ENCODE measurements around the gene TMPO.

The TMPO gene

GRCh38 chr12:98515287-98516110 lies at the start of gene TMPO:
Gene TMPO (plus strand): TSS chr12:98515590. CDS start chr12:98515868, 278 bp downstream.
- DNase-seq (ENCODE audit: low read depth) = peak; percentile 93
- peak within 1 kb of the TSS; percentile 75 for H3K4me3 ChIP-seq (ENCODE audit: low read depth, low read length)
- no peak for TF ChIP-seq CTCF (conservative IDR thresholded peaks at IDR 0.05; ENCODE audit: low read depth, low read length)

- DNase-seq (ENCODE audit: low read depth) = peak; percentile 29
- TF ChIP-seq CTCF (conservative IDR thresholded peaks at IDR 0.05; ENCODE audit: low read depth, low read length) = no peak
- H3K4me3 ChIP-seq (ENCODE audit: low read depth, low read length) = no peak overlapping the region
Observed at GRCh38 chr12:98465950-98466602, 49.3 kb upstream of the TMPO start.

- no peak for TF ChIP-seq CTCF (conservative IDR thresholded peaks at IDR 0.05; ENCODE audit: low read depth, low read length)
- H3K4me3 ChIP-seq (ENCODE audit: low read depth, low read length) = no peak overlapping the region
- no peak for DNase-seq (ENCODE audit: low read depth)
Observed at GRCh38 chr12:98466640-98467400, 48.6 kb upstream of the TMPO start.

- TF ChIP-seq CTCF (conservative IDR thresholded peaks at IDR 0.05; ENCODE audit: low read depth, low read length) = no peak
- DNase-seq (ENCODE audit: low read depth) = no peak
Observed at GRCh38 chr12:98469109-98469508, 46.3 kb upstream of the TMPO start.

GRCh38 chr12:98470469-98471082 lies 44.8 kb upstream of the TMPO start:
- TF ChIP-seq CTCF (conservative IDR thresholded peaks at IDR 0.05; ENCODE audit: low read depth, low read length) = no peak
- no peak for DNase-seq (ENCODE audit: low read depth)

More at GRCh38 chr12:98469109-98469508, 46.3 kb upstream of the TMPO start:
- H3K4me3 ChIP-seq (ENCODE audit: low read depth, low read length) = no peak overlapping the region

GRCh38 chr12:98471085-98471484 lies 44.3 kb upstream of the TMPO start:
- no peak for TF ChIP-seq CTCF (conservative IDR thresholded peaks at IDR 0.05; ENCODE audit: low read depth, low read length)
- no peak overlapping the region for H3K4me3 ChIP-seq (ENCODE audit: low read depth, low read length)
- no peak for DNase-seq (ENCODE audit: low read depth)

More at GRCh38 chr12:98470469-98471082, 44.8 kb upstream of the TMPO start:
- no peak overlapping the region for H3K4me3 ChIP-seq (ENCODE audit: low read depth, low read length)
